IgD-negative memory B cell (primary cell): ENCODE data around the gene CEP112. TPM values are rescaled to one million over a fixed set of nuclear protein-coding genes. Genes with fewer than 3 reads are reported as not detected.
"Not testable (repeated sequence)": the region's sequence is repeated elsewhere in the genome, so short reads cannot be mapped to it uniquely, and the experiment has no call there.

Source experiments
- H3K27ac Mint-ChIP-seq, 3 donors: one replicate each; pipeline ENCODE4 v1.8.0; 2020 to 2022; ENCODE audit warnings: mild to moderate bottlenecking in 3 of 3, mixed read lengths in 3 of 3, moderate library complexity in 1 of 3
- H3K27me3 Mint-ChIP-seq: one replicate; pipeline ENCODE4 v1.8.0; 2021; ENCODE audit warnings: mixed read lengths
- H3K36me3 Mint-ChIP-seq: one replicate; pipeline ENCODE4 v1.8.0; 2020; ENCODE audit warnings: mild to moderate bottlenecking, mixed read lengths
- H3K4me1 Mint-ChIP-seq, 3 donors: one replicate each; pipeline ENCODE4 v1.8.0; 2020 to 2022; ENCODE audit warnings: mixed read lengths in 3 of 3, mild to moderate bottlenecking in 1 of 3
- H3K4me3 Mint-ChIP-seq, 4 donors: one replicate each; pipeline ENCODE4 v1.8.0; 2020 to 2022; ENCODE audit warnings: mild to moderate bottlenecking in 4 of 4, mixed read lengths in 4 of 4, moderate library complexity in 3 of 4
- H3K9me3 Mint-ChIP-seq, 3 donors: one replicate each; pipeline ENCODE4 v1.8.0; 2020 to 2021; ENCODE audit warnings: mixed read lengths in 3 of 3, mild to moderate bottlenecking in 1 of 3
- polyA plus RNA-seq: library from polyadenylated mRNA; unstranded; fragments of 300-500 nt; fragmentation: Illumina TruSeq; gene quantifications from one replicate; pipeline ENCODE4 v1.2.3, GENCODE V29; 2021

The CEP112 gene
- polyA plus RNA-seq, 1 donor from 2014 or later, result not detected

DNA sequence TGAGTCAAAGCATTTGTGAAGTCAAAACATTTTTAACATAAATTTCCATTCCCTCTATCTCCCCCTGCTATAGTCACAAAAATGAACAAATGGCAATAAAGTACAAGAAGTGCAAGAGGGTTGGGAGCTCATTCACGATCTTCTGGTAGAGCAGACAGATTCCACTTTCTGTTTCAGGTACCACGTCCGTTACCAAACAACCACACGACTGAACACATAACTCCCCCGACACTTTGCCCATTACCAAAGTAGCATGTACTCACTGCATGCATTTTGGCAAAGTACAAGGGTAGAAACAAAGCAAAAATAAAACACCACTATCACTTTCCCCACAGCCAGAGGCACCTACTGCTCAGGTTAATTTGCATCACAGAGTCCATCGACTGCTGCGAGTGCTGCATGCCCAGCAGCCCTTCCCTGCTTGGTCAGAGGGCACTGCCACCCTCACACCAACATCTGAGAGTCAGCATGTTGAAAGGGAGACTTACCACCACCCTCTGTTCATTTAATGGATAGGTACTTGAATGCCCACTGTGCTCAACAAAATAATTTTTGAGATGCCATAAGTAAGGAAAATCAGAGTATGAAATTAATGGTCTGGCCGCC lies 480.2 kb downstream of the CEP112 start:
- Mint-ChIP-seq H3K36me3 (peaks cover 2% of the 10 kb centered on the region), H3K27me3 (peaks cover 2% of the 10 kb centered on the region), H3K4me3 (peak overlapping the region in 1 of 4 donors; percentile 28), H3K4me1 (no peaks in the 10 kb centered on the region), H3K27ac (no peak overlapping the region), H3K9me3 (peaks cover 0 to 4% (median 0%) of the 10 kb centered on the region in 3 donors)

GRCh38 chr17:65707780-65708179 lies 484.2 kb downstream of the CEP112 start:
- no peak overlapping the region for H3K27ac Mint-ChIP-seq
- no peaks in the 10 kb centered on the region for H3K4me1 Mint-ChIP-seq
- H3K4me3 Mint-ChIP-seq, result no peak overlapping the region
- H3K9me3 Mint-ChIP-seq, result peaks cover 0 to 2% (median 0%) of the 10 kb centered on the region in 3 donors
- H3K36me3 Mint-ChIP-seq, result no peaks in the 10 kb centered on the region
- no peaks in the 10 kb centered on the region for H3K27me3 Mint-ChIP-seq

GRCh38 chr17:65704731-65705130 lies 487.2 kb downstream of the CEP112 start:
- Mint-ChIP-seq H3K4me1 (peaks cover 0 to 2% (median 0%) of the 10 kb centered on the region in 3 donors), H3K36me3 (no peaks in the 10 kb centered on the region), H3K27ac (no peak overlapping the region), H3K27me3 (no peaks in the 10 kb centered on the region), H3K4me3 (no peak overlapping the region), H3K9me3 (peaks cover 2 to 5% (median 3%) of the 10 kb centered on the region in 3 donors)

GRCh38 chr17:65703891-65704290 lies 488.0 kb downstream of the CEP112 start:
- peaks cover 0 to 2% (median 0%) of the 10 kb centered on the region in 3 donors for H3K4me1 Mint-ChIP-seq
- peaks cover 4% of the 10 kb centered on the region for H3K27me3 Mint-ChIP-seq
- H3K27ac Mint-ChIP-seq, result no peak overlapping the region
- H3K36me3 Mint-ChIP-seq, result no peaks in the 10 kb centered on the region
- peaks cover 2 to 5% (median 3%) of the 10 kb centered on the region in 3 donors for H3K9me3 Mint-ChIP-seq
- no peak overlapping the region for H3K4me3 Mint-ChIP-seq

- Mint-ChIP-seq H3K4me1 (peaks cover 0 to 2% (median 0%) of the 10 kb centered on the region in 3 donors), H3K9me3 (peaks cover 2 to 5% (median 3%) of the 10 kb centered on the region in 3 donors), H3K36me3 (no peaks in the 10 kb centered on the region), H3K4me3 (no peak overlapping the region), H3K27ac (no peak overlapping the region), H3K27me3 (peaks cover 4% of the 10 kb centered on the region)
Observed at GRCh38 chr17:65699459-65699858, 492.5 kb downstream of the CEP112 start.

- H3K36me3 Mint-ChIP-seq, result no peaks in the 10 kb centered on the region
- H3K4me3 Mint-ChIP-seq, result no peak overlapping the region
- peaks cover 0 to 2% (median 0%) of the 10 kb centered on the region in 3 donors for H3K4me1 Mint-ChIP-seq
- H3K27me3 Mint-ChIP-seq, result peaks cover 4% of the 10 kb centered on the region
- H3K27ac Mint-ChIP-seq, result no peak overlapping the region
- H3K9me3 Mint-ChIP-seq, result peaks cover 2 to 5% (median 3%) of the 10 kb centered on the region in 3 donors
Observed at GRCh38 chr17:65698381-65699061, 493.4 kb downstream of the CEP112 start.

GRCh38 chr17:65697661-65698060 lies 494.3 kb downstream of the CEP112 start:
- peaks cover 2 to 5% (median 3%) of the 10 kb centered on the region in 3 donors for H3K9me3 Mint-ChIP-seq
- H3K36me3 Mint-ChIP-seq, result no peaks in the 10 kb centered on the region
- peaks cover 4% of the 10 kb centered on the region for H3K27me3 Mint-ChIP-seq
- no peak overlapping the region for H3K4me3 Mint-ChIP-seq
- peaks cover 0 to 2% (median 0%) of the 10 kb centered on the region in 3 donors for H3K4me1 Mint-ChIP-seq
- no peak overlapping the region for H3K27ac Mint-ChIP-seq

DNA sequence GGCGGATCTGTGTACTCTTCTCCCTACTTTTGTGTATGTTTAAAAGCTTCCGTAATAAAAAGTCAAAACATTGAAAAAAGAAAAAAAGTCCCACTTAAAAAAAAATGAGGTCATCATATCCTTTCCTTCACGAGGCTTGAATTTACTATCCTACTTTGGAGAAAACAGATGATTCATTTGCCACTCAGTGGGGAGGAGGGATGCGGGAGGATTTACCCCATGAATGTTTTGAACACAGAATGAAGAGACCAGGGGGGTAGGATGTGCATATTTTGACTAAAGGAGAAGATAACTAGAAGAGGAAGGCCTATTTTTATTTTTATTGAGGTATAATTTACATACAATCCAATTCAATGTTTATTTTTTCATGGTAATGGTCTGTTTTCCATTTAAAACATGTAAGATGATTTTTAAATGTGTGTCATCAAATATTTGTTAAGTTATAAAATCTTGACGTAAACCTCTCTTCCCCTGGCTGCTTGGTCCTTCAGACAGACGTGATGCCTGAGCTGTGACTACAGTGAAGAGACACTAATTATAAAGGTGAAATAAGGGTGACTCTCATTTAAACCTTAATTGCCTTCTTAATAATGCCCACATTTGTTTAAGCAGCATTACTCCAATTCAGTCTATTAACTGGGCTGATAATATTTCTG lies 495.1 kb downstream of the CEP112 start:
- Mint-ChIP-seq H3K27ac (no peak overlapping the region), H3K36me3 (peaks cover 2% of the 10 kb centered on the region), H3K9me3 (peaks cover 2 to 3% (median 2%) of the 10 kb centered on the region in 3 donors), H3K4me3 (no peak overlapping the region), H3K4me1 (no peaks in the 10 kb centered on the region), H3K27me3 (peaks cover 4% of the 10 kb centered on the region)

- Mint-ChIP-seq H3K4me1 (no peaks in the 10 kb centered on the region), H3K4me3 (no peak overlapping the region), H3K36me3 (peaks cover 4% of the 10 kb centered on the region), H3K9me3 (no peaks in the 10 kb centered on the region), H3K27me3 (peaks cover 4% of the 10 kb centered on the region), H3K27ac (no peak overlapping the region)
Observed at GRCh38 chr17:65694601-65695000, 497.3 kb downstream of the CEP112 start.

- Mint-ChIP-seq H3K27me3 (no peaks in the 10 kb centered on the region), H3K36me3 (peaks cover 4% of the 10 kb centered on the region), H3K27ac (no peak overlapping the region), H3K4me1 (no peaks in the 10 kb centered on the region), H3K9me3 (no peaks in the 10 kb centered on the region), H3K4me3 (no peak overlapping the region)
Observed at GRCh38 chr17:65690626-65691310, 501.2 kb downstream of the CEP112 start.

- H3K27me3 Mint-ChIP-seq, result no peaks in the 10 kb centered on the region
- H3K4me3 Mint-ChIP-seq, result no peak overlapping the region
- H3K9me3 Mint-ChIP-seq, result no peaks in the 10 kb centered on the region
- H3K27ac Mint-ChIP-seq, result no peak overlapping the region
- no peaks in the 10 kb centered on the region for H3K4me1 Mint-ChIP-seq
- peaks cover 4% of the 10 kb centered on the region for H3K36me3 Mint-ChIP-seq
Observed at GRCh38 chr17:65688307-65688706, 503.6 kb downstream of the CEP112 start.

- Mint-ChIP-seq H3K4me3 (no peak overlapping the region), H3K4me1 (no peaks in the 10 kb centered on the region), H3K36me3 (no peaks in the 10 kb centered on the region), H3K27me3 (no peaks in the 10 kb centered on the region), H3K27ac (no peak overlapping the region), H3K9me3 (no peaks in the 10 kb centered on the region)
Observed at GRCh38 chr17:65685110-65685509, 506.8 kb downstream of the CEP112 start.

- Mint-ChIP-seq H3K36me3 (no peaks in the 10 kb centered on the region), H3K27me3 (no peaks in the 10 kb centered on the region), H3K9me3 (no peaks in the 10 kb centered on the region)
Observed at GRCh38 chr17:65684631-65685030, 507.3 kb downstream of the CEP112 start.

GRCh38 chr17:65683428-65683827 lies 508.5 kb downstream of the CEP112 start:
- H3K4me3 Mint-ChIP-seq, result no peak overlapping the region
- H3K9me3 Mint-ChIP-seq, result peaks cover 0 to 1% (median 0%) of the 10 kb centered on the region in 3 donors
- H3K27me3 Mint-ChIP-seq, result no peaks in the 10 kb centered on the region
- H3K4me1 Mint-ChIP-seq, result no peaks in the 10 kb centered on the region
- H3K36me3 Mint-ChIP-seq, result no peaks in the 10 kb centered on the region
- H3K27ac Mint-ChIP-seq, result no peak overlapping the region

More at GRCh38 chr17:65684631-65685030, 507.3 kb downstream of the CEP112 start:
- no peak overlapping the region for H3K4me3 Mint-ChIP-seq
- H3K27ac Mint-ChIP-seq, result no peak overlapping the region
- no peaks in the 10 kb centered on the region for H3K4me1 Mint-ChIP-seq

- not testable (repeated sequence) for H3K27me3 Mint-ChIP-seq, H3K27ac Mint-ChIP-seq, H3K4me1 Mint-ChIP-seq, H3K4me3 Mint-ChIP-seq, H3K36me3 Mint-ChIP-seq, H3K9me3 Mint-ChIP-seq
Observed at GRCh38 chr17:65681763-65682162, 510.2 kb downstream of the CEP112 start.
